DND-41 (cell line): ENCODE measurements around the gene TRDMT1.

Experiments
- ATAC-seq: fragments of 200-7000 bp; cut with Tn5 transposase; 3 replicates; pipeline ENCODE4 v1.9.1; 2021; ENCODE audit warnings: low read depth; ENCODE audit not compliant: insufficient read depth
- DNase-seq: peaks from one replicate; pipeline ENCODE4 v3.0.0-alpha.2; 2020
- H2AFZ ChIP-seq: 2 replicates; pipeline ENCODE4 v1.6.0; 2012; ENCODE audit warnings: low read depth, low read length
- H3K27ac ChIP-seq: 2 replicates; pipeline ENCODE4 v1.5.1; 2012; ENCODE audit warnings: low read length, inconsistent platforms
- H3K27me3 ChIP-seq: fragments of 200-600 bp; sonication (generic); 2 replicates; pipeline ENCODE4 v1.6.0; 2012; ENCODE audit warnings: low read length, mild to moderate bottlenecking, inconsistent platforms; ENCODE audit not compliant: insufficient read depth, poor library complexity
- H3K36me3 ChIP-seq: 2 replicates; pipeline ENCODE4 v1.5.1; 2012; ENCODE audit warnings: low read length, inconsistent platforms; ENCODE audit not compliant: insufficient read depth
- H3K4me1 ChIP-seq: 2 replicates; pipeline ENCODE4 v1.5.1; 2012; ENCODE audit warnings: mild to moderate bottlenecking, low read length; ENCODE audit not compliant: insufficient read depth
- H3K4me2 ChIP-seq: 2 replicates; pipeline ENCODE4 v1.6.0; 2012; ENCODE audit warnings: mild to moderate bottlenecking, moderate library complexity, low read length, inconsistent platforms; ENCODE audit not compliant: insufficient read depth
- H3K4me3 ChIP-seq, 2 experiments: fragments of 200-600 bp in 1 of 2; shearing (Covaris generic) in 1 of 2; 2 replicates each; pipeline ENCODE4 v1.5.1; 2012 to 2016; ENCODE audit warnings: inconsistent platforms in 2 of 2, low read length in 2 of 2, mild to moderate bottlenecking in 2 of 2, low read depth in 1 of 2, moderate library complexity in 1 of 2
- H3K79me2 ChIP-seq: 2 replicates; pipeline ENCODE4 v1.6.0; 2012; ENCODE audit warnings: low read length, inconsistent platforms; ENCODE audit not compliant: insufficient read depth
- H3K9ac ChIP-seq: 2 replicates; pipeline ENCODE4 v1.6.0; 2012; ENCODE audit warnings: low read depth, mild to moderate bottlenecking, inconsistent platforms, low read length, moderate library complexity
- H3K9me3 ChIP-seq: 2 replicates; pipeline ENCODE4 v1.5.1; 2012; ENCODE audit warnings: low read length, moderate library complexity, mild to moderate bottlenecking, inconsistent platforms; ENCODE audit not compliant: insufficient read depth, severe bottlenecking
- H4K20me1 ChIP-seq: 2 replicates; pipeline ENCODE4 v1.6.0; 2012; ENCODE audit warnings: low read length; ENCODE audit not compliant: insufficient read depth
- EZH2 ChIP-seq: IDR thresholded peaks from 3 replicates; pipeline ENCODE4 v1.6.1; 2012; ENCODE audit warnings: borderline replicate concordance, low read depth, mild to moderate bottlenecking, moderate library complexity, low read length, inconsistent platforms; ENCODE audit not compliant: severe bottlenecking
- TF ChIP-seq, protein P1 (sequence below): IDR thresholded peaks from 2 replicates; pipeline ENCODE4 v1.5.1; 2012; ENCODE audit warnings: borderline replicate concordance, low read length, moderate library complexity, mild to moderate bottlenecking; ENCODE audit not compliant: poor library complexity, severe bottlenecking; ENCODE audit errors: extremely low read depth

TRDMT1 gene

DNA sequence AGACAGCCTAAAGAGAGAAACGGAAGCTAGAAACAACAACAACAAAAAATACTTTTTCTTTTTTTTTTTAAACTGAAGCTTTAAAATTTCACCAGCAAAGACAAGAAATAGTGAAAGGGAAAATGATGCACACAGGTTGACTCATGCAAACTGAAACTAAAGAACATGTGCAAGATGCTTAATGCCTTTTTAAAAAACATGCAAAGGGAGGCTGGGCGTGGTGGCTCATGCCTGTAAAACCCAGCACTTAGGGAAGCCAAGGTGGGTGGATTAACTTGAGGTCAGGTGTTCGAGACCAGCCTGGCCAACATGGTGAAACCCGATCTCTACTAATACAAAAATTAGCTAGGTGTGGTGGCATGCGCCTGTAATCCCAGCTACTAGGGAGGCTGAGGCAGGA lies 56.7 kb downstream of the TRDMT1 start:
- TF ChIP-seq, protein P1, sequence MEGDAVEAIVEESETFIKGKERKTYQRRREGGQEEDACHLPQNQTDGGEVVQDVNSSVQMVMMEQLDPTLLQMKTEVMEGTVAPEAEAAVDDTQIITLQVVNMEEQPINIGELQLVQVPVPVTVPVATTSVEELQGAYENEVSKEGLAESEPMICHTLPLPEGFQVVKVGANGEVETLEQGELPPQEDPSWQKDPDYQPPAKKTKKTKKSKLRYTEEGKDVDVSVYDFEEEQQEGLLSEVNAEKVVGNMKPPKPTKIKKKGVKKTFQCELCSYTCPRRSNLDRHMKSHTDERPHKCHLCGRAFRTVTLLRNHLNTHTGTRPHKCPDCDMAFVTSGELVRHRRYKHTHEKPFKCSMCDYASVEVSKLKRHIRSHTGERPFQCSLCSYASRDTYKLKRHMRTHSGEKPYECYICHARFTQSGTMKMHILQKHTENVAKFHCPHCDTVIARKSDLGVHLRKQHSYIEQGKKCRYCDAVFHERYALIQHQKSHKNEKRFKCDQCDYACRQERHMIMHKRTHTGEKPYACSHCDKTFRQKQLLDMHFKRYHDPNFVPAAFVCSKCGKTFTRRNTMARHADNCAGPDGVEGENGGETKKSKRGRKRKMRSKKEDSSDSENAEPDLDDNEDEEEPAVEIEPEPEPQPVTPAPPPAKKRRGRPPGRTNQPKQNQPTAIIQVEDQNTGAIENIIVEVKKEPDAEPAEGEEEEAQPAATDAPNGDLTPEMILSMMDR, result no peak
- no peak for TF ChIP-seq EZH2
- Histone ChIP-seq H3K27me3 (no peaks in the 10 kb centered on the region), H3K79me2 (no peaks in the 10 kb centered on the region), H3K4me1 (no peaks in the 10 kb centered on the region), H3K9ac (no peak overlapping the region), H3K4me3 (no peak overlapping the region), H3K36me3 (no peaks in the 10 kb centered on the region), H3K27ac (no peak overlapping the region), H3K4me2 (no peak overlapping the region), H4K20me1 (no peaks in the 10 kb centered on the region), H2AFZ (no peak overlapping the region), H3K9me3 (no peaks in the 10 kb centered on the region)
- no peak for ATAC-seq
- no peak for DNase-seq

DNA sequence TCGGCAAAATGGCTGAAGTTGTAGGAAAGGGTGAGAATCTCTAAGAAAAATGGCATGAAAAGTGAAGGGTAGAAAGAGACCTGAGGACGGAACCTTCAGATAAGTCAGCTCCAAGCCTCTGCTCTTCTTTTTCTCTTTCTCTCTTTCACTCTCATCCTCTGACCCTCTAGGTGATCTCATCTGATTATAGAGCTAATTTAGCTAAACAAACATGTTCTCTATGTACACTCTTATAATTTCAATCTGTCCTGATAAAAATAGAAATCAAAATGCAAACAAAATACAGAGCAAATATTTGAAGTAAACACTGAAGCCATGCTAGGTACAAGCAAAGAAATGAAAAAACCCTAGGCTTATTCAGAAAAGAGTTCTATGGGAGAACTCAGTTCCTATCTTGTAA lies 57.4 kb downstream of the TRDMT1 start:
- ATAC-seq, result no peak
- H3K9ac ChIP-seq, result no peak overlapping the region
- no peak overlapping the region for H3K27ac ChIP-seq
- no peak overlapping the region for H3K4me2 ChIP-seq
- no peaks in the 10 kb centered on the region for H4K20me1 ChIP-seq
- no peaks in the 10 kb centered on the region for H3K27me3 ChIP-seq
- no peak overlapping the region for H3K4me3 ChIP-seq
- no peak overlapping the region for H2AFZ ChIP-seq
- no peak for TF ChIP-seq EZH2
- TF ChIP-seq, protein P1, result no peak
- no peaks in the 10 kb centered on the region for H3K79me2 ChIP-seq
- H3K4me1 ChIP-seq, result no peaks in the 10 kb centered on the region
- no peaks in the 10 kb centered on the region for H3K36me3 ChIP-seq
- H3K9me3 ChIP-seq, result no peaks in the 10 kb centered on the region
- DNase-seq, result no peak

DNA sequence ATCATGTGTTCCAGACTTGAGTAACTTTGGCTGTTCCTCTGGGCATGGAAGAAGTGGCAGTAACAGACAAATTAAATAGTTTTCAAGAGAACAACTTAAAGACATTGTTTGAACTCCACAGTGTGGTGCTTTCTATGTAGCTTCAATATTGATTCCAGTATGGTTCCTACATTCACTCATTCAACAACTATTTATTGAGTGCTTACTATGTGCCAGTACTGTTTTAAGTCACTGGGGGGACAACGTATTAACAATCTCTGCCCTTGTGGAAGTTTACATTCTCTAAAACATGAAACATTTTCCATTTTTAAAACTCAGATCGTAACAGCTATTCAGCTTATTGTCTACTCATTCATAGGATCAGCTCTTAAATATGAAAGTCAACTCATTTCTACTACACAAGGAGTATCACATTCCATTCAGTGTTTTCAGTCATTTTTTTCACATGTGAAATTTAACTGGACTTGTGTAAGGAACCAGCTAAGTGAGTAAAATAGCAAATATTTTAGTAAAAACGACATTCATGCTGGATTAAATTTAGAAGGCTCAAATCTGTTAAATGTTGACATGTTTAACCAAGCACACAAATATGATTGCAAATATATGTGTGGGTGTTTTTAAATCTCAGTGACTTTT lies 58.3 kb downstream of the TRDMT1 start:
- Histone ChIP-seq H3K36me3 (no peaks in the 10 kb centered on the region), H3K4me2 (no peak overlapping the region), H3K27ac (no peak overlapping the region), H3K9me3 (no peaks in the 10 kb centered on the region), H3K4me1 (no peaks in the 10 kb centered on the region), H3K9ac (no peak overlapping the region), H3K27me3 (no peaks in the 10 kb centered on the region), H3K79me2 (no peaks in the 10 kb centered on the region), H3K4me3 (no peak overlapping the region), H4K20me1 (no peaks in the 10 kb centered on the region), H2AFZ (no peak overlapping the region)
- TF ChIP-seq, protein P1, result no peak
- TF ChIP-seq EZH2, result no peak
- DNase-seq, result no peak
- no peak for ATAC-seq
